Measurements from ENCODE around the gene COX7A2.

The COX7A2 gene

GRCh38 chr6:75205776-75206575 lies 37.6 kb downstream of the COX7A2 start, which contains the start of gene COL12A1:
TSS of gene COL12A1 (minus strand) at chr6:75206053. CDS start at chr6:75202792, 3,261 bp downstream.
- no peaks in the 10 kb centered on the region for H3K36me3 ChIP-seq
- H3K27me3 ChIP-seq (ENCODE audit: insufficient read depth, low read depth, severe bottlenecking), result peaks cover 99% of the 10 kb centered on the region
- DNase-seq, result peak; percentile 60
- peak within 1 kb of the TSS; percentile 19 for H3K4me3 ChIP-seq (ENCODE audit: low read depth, low read length)
- H3K9me3 ChIP-seq (ENCODE audit: severe bottlenecking), result no peaks in the 10 kb centered on the region
- no peak within 1 kb of the TSS for H3K27ac ChIP-seq
- TF ChIP-seq CTCF (IDR thresholded peaks at IDR 0.05; ENCODE audit: low read depth, low read length), result no peak

DNA sequence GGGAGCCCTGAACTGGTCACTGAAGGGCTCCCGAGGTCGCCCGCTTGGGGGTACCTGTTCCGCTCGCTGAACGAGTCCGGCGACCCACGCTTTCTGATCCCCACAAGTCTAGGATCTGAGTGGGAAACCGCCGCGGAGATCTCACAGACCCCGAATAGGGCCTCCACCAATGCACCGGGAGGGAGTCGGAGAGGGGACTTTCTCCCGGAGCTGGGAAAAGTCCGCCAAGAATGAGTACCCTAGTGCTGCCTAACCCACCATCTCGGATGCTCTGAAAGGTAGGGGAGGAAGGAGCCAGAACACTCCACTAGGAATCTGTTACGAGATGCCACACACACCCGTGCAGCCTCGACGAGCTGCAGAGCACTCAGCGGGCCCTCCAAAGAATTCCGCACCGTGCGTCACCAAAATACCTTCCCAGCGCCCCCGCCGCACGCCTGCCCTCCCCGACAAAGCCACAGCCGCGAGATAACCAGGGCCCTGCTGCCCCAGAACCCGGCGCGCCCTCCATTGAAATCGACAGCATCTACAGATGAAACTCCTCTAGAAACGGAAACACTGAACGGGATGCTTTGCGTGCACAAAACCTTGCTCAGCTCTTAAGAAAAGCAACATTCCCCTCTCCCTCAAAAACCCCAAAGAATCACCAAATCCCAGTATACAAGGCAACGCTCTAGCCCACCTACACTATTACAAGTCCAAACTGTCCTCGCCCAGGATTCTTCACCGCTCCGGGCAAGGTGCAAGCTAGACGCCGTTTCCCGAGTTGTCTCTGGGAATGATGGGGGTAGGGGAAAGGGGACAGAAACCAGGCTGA lies 38.4 kb downstream of the COX7A2 start:
- no peak overlapping the region for H3K27ac ChIP-seq
- no peaks in the 10 kb centered on the region for H3K36me3 ChIP-seq
- peaks cover 99% of the 10 kb centered on the region for H3K27me3 ChIP-seq (ENCODE audit: insufficient read depth, low read depth, severe bottlenecking)
- H3K9me3 ChIP-seq (ENCODE audit: severe bottlenecking), result no peaks in the 10 kb centered on the region
- no peak for DNase-seq
- TF ChIP-seq CTCF (IDR thresholded peaks at IDR 0.05; ENCODE audit: low read depth, low read length), result no peak
- peak overlapping the region; percentile 19 for H3K4me3 ChIP-seq (ENCODE audit: low read depth, low read length)

- Histone ChIP-seq H3K9me3 (ENCODE audit: severe bottlenecking) (no peaks in the 10 kb centered on the region), H3K27ac (no peak overlapping the region), H3K27me3 (ENCODE audit: insufficient read depth, low read depth, severe bottlenecking) (peaks cover 95% of the 10 kb centered on the region), H3K36me3 (no peaks in the 10 kb centered on the region), H3K4me3 (ENCODE audit: low read depth, low read length) (no peak overlapping the region)
- DNase-seq, result peak; percentile 54
- TF ChIP-seq CTCF (IDR thresholded peaks at IDR 0.05; ENCODE audit: low read depth, low read length), result peak; percentile 72
Measured at GRCh38 chr6:75204217-75204958, 39.2 kb downstream of the COX7A2 start.

DNA sequence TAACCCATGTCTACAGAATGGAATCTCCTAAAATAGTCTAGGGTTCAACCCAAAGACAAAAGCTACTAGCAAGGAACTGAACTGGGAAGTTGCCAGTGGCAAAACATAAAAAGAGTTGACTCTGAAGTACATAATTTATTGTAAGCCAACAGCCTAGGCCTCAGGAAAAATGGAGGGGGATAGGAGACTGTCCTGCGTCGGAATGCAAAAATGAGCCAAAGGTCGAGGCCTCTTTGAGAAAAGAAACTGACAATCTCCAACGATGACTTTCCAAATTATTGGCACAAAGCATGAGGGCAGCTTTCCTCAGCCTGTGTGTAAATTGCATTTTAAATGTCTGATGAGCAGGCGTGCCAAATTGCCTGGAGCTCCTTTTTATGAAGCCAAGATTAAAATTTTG lies 39.9 kb downstream of the COX7A2 start:
- DNase-seq, result no peak
- Histone ChIP-seq H3K9me3 (ENCODE audit: severe bottlenecking) (no peaks in the 10 kb centered on the region), H3K36me3 (no peaks in the 10 kb centered on the region), H3K27me3 (ENCODE audit: insufficient read depth, low read depth, severe bottlenecking) (peaks cover 92% of the 10 kb centered on the region), H3K4me3 (ENCODE audit: low read depth, low read length) (no peak overlapping the region), H3K27ac (no peak overlapping the region)
- TF ChIP-seq CTCF (IDR thresholded peaks at IDR 0.05; ENCODE audit: low read depth, low read length), result no peak

GRCh38 chr6:75202676-75203131 lies 40.9 kb downstream of the COX7A2 start:
- no peak for TF ChIP-seq CTCF (IDR thresholded peaks at IDR 0.05; ENCODE audit: low read depth, low read length)
- Histone ChIP-seq H3K9me3 (ENCODE audit: severe bottlenecking) (no peaks in the 10 kb centered on the region), H3K36me3 (no peaks in the 10 kb centered on the region), H3K4me3 (ENCODE audit: low read depth, low read length) (no peak overlapping the region), H3K27me3 (ENCODE audit: insufficient read depth, low read depth, severe bottlenecking) (peaks cover 84% of the 10 kb centered on the region), H3K27ac (no peak overlapping the region)
- DNase-seq, result no peak
